SK-MEL-5 (cell line): ENCODE measurements around the gene ACTR8. TPM values are rescaled to one million over a fixed set of nuclear protein-coding genes. Genes with fewer than 3 reads are reported as not detected.

Source experiments
- DNase-seq: peaks from one replicate; pipeline ENCODE4 v3.0.0-alpha.2; 2016; ENCODE audit warnings: low read depth, low spot score
- in situ Hi-C: cut with HindIII; loops from 2 replicates; pipeline ENCODE4 v1.10.0; 2016; ENCODE audit warnings: low sequenced_read_pairs, high pct_unique_total_duplicates, low pct_unique_long_range_greater_than_20kb
- total RNA-seq: library from RNA; depleted of rRNA; stranded (reverse); fragments of >200 nt; shearing (Covaris generic); gene quantifications from 2 replicates; pipeline ENCODE4 v1.2.3, GENCODE V29; 2014; rRNA removed

Gene ACTR8
- total RNA-seq, 1 experiment from 2014 or later = 36.3 TPM

GRCh38 chr3:53823026-53823955 is 58.7 kb downstream of the ACTR8 start:
- in situ Hi-C loops = no loop called here
- DNase-seq = no peak

DNA sequence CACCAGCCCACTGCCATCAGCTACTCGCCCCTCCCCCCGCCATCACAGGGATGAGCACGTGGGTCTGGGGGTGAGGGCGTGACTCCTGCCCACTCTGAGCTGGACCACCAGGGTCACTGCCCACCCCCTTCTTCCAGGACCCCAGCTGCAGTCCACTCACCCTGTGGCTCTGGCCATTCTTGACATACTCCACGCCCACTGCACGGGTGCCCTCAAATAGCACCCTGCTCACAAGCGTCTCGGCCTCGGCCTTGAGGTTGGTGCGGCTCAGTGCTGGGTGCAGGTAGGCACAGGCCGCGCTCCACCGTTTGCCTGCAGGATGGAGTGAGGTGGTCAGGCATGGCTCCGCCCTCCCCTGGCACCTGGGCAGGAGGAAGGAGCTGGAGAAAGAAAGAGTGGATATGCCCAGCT is 59.6 kb downstream of the ACTR8 start:
- in situ Hi-C loops = no loop called here
- DNase-seq = no peak

DNA sequence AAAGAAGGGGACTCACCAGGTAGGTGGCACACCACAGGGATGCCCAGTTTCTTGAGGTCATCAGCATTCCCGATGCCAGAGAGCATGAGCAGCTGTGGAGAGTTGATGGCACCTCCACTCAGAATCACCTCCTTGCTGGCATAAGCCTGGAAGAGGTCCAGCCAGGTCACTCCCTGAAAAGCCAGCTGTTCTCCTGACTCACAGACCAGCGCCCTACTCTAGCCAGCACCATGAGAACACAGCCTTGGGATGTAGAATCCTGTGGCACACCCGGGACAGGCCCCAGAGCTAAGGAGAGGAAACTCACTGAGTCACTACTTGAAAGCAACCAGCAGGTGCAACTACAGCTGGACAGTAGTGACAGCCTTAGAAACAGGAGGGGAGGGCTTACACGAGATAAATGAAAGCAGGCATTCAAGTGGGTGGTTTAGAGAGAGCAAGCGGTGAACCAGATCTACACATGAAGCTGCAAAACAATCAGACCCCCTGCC is 60.3 kb downstream of the ACTR8 start:
- in situ Hi-C loops = no loop called here

DNA sequence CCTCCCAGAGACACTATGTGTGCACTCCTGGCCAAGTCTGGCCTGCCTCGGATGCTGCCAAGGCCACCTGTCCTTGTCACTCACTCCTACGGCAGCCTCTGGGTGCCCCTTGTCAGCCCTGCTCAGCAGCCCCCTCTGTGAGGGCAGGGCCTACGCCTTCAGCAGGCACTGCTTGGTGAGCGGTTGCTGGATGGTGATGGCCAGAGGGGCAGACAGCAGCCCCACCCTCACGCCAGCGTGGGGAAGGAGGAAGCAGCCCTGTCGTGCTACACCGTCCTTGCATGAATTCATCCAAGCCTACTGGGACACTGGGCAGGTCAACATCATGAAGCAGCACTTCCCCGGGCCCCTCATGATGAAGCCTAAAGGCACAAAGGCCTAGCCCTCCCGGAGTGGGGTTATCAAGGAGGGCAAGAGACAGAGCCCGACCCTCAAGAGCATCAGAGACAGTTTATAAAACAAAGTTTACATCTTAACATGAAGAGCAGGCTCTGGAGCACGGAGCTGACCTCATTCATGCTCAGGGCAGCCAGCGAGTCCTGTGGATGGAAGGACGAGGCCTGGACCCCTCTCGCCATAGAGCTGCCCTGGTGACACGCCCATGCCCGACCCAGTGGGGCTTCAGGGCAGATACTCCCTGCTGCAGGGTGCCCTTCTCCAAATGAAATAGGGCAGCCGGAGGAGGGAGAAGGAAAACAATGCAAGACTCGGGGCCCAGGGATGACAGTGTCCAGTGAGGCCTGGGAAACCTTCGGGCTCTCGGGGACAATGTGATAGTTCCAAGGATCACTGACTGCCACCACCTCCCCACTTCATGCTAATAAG is 61.0 kb downstream of the ACTR8 start:
- in situ Hi-C loops = no loop called here
- no peak for DNase-seq

More for the DNA sequence above, 60.3 kb downstream of the ACTR8 start:
- no peak for DNase-seq

DNA sequence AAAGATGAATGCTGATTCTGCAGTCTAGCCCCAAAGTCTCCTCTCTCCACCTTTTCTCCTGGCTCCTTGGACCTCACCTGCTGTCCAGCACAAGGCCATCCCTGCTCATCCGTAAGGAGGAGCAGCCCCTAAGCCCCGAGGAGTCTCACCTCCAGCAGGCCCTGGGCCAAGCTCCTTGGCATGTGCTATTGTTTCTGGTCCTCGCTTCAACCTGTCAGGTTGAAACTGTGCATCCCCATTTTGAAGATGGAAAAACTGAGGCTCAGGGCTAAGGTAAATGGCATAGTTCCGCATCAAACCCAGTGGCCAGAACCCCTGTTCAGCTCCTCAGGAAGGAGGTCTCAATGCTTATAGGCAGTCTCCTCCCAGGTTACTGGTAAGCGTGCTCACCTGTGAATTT is 61.9 kb downstream of the ACTR8 start:
- in situ Hi-C loops = no loop called here
- no peak for DNase-seq

DNA sequence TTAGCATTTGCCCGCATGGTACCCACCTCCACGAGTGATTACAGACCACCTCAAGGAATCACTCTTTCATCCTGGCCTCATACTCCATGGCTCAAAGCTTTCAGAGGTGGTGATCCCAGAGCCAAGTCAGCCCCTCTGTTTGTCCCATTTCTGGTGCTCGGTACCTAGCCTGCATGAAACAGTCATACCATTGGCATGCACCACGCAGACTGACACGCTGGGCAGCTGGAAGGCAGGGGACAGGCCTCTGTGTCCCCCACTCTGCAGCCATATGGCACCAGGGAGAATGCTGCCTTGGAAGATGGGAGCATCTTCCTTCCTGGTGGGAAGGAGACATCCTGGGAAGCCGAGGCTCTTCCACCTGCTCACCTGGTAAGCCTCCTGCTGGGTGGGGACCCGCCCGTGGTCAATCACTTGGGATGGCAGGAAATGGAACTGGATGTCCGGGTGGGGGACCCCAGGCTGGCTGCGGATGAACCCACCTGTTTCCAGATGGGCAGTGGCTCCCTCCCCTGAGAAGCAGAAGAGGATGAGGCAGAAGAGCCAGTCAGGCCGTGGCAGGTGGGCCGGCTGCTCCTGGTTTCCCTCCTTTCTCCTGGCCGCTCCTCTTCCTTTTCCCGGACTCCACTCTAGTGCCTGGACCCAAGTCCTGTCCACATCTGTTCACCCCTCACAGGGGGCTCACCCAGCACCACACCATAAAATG is 62.6 kb downstream of the ACTR8 start:
- in situ Hi-C loops = no loop called here
- DNase-seq = no peak

GRCh38 chr3:53818221-53819162 is 63.5 kb downstream of the ACTR8 start:
- no peak for DNase-seq
- in situ Hi-C loops = no loop called here

DNA sequence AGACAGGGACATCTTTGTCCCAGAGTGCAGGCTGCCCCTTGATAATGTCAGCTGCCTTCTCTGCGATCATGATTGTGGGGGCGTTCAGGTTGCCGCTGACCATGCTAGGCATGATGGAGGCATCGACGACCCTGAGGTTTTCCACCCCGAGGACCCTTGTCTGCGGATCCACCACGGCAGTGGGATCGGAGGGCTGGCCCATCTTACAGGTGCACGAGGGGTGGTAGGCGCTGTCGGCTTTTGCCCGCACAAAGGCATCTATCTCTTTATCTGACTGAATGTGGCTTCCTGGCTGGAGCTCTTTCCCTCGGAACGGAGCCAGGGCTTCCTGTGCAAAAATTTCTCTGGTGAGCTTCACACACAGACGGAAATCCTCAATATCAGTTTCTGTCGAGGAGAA is 64.1 kb downstream of the ACTR8 start:
- in situ Hi-C loops = no loop called here
- DNase-seq = no peak

GRCh38 chr3:53817211-53817610 is 64.7 kb downstream of the ACTR8 start:
- in situ Hi-C loops = no loop called here
- DNase-seq = no peak

Other genes starting within 250 kb of the ACTR8 start
- 0.03 TPM in 1 of 2 replicates, not detected in the other for gene CHDH, start 35.7 kb downstream of the ACTR8 start, total RNA-seq
- gene IL17RB, start 35.6 kb downstream of the ACTR8 start, total RNA-seq = not detected in 2 replicates
- 39.7 and 48.8 TPM in 2 replicates for gene SELENOK, start 9.7 kb upstream of the ACTR8 start, total RNA-seq
- gene CACNA2D3, start 240.4 kb upstream of the ACTR8 start, total RNA-seq = not detected in 2 replicates